SK-N-SH (cell line): ENCODE results near the gene RRP9. TPM values are rescaled to one million over a fixed set of nuclear protein-coding genes. Genes with fewer than 3 reads are reported as not detected.

Experiments used
- CTCF ChIA-PET: fragments of 300-600, 350-600 bp; formaldehyde crosslinking; extraction: SDS; loops from one replicate; lab custom pipeline; 2021; lab: Yijun Ruan, JAX
- POLR2A ChIA-PET: fragments of 350-600 bp; sonication (Branson Sonifier 250); formaldehyde crosslinking; extraction: SDS; loops from one replicate; lab custom pipeline; 2020; ENCODE audit warnings: antibody characterized with exemption, inconsistent platforms; lab: Yijun Ruan, JAX
- DNase-seq: peaks from one replicate; pipeline ENCODE4 v3.0.0; 2012
- H2AFZ ChIP-seq: fragments of 200-600 bp; sonication (generic); 2 replicates; pipeline ENCODE4 v1.8.1; 2016; ENCODE audit warnings: antibody characterized with exemption, mild to moderate bottlenecking, low read depth
- H3F3A ChIP-seq: fragments of 200-600 bp; sonication (generic); replicated peaks from 2 replicates; pipeline ENCODE3; 2016; ENCODE audit warnings: antibody characterized with exemption, mild to moderate bottlenecking; ENCODE audit not compliant: insufficient read depth
- H3K27ac ChIP-seq, 2 experiments: fragments of 200-500 bp in 1 of 2; fragments of 200-600 bp in 1 of 2; sonication (Bioruptor generic) in 1 of 2; sonication (generic), shearing (Covaris generic) in 1 of 2; 2 replicates each; pipeline versions ENCODE4 v1.5.1 to v1.6.1; 2014 to 2016; ENCODE audit warnings: low read depth in 2 of 2, inconsistent platforms in 1 of 2, low read length in 1 of 2, mild to moderate bottlenecking in 1 of 2, mixed read lengths in 1 of 2
- H3K27me3 ChIP-seq: fragments of 200-600 bp; sonication (generic), shearing (Covaris generic); 2 replicates; pipeline ENCODE4 v1.6.1; 2016; ENCODE audit warnings: mixed run types; ENCODE audit not compliant: insufficient read depth
- H3K36me3 ChIP-seq, 2 experiments: fragments of 200-500 bp in 1 of 2; fragments of 200-600 bp in 1 of 2; sonication (Bioruptor generic) in 1 of 2; sonication (generic) in 1 of 2; replicated peaks in 1 of 2; 2 replicates each; pipeline versions ENCODE3 to v1.5.1; 2014 to 2016; ENCODE audit warnings: low read length in 1 of 2, mild to moderate bottlenecking in 1 of 2; ENCODE audit not compliant: insufficient read depth in 2 of 2, control insufficient read depth in 1 of 2
- H3K4me1 ChIP-seq, 2 experiments: fragments of 200-500 bp in 1 of 2; fragments of 200-600 bp in 1 of 2; sonication (Bioruptor generic) in 1 of 2; sonication (generic), shearing (Covaris generic) in 1 of 2; 2 replicates each; pipeline versions ENCODE4 v1.5.1 to v1.6.1; 2014 to 2016; ENCODE audit warnings: low read depth in 1 of 2, low read length in 1 of 2, mixed run types in 1 of 2; ENCODE audit not compliant: insufficient read depth in 2 of 2, control insufficient read depth in 1 of 2
- H3K4me2 ChIP-seq: fragments of 200-600 bp; sonication (generic), shearing (Covaris generic); 2 replicates; pipeline ENCODE4 v1.6.1; 2017; ENCODE audit warnings: mixed run types
- H3K4me3 ChIP-seq, 2 experiments: fragments of 200-500 bp in 1 of 2; fragments of 200-600 bp in 1 of 2; sonication (Bioruptor generic) in 1 of 2; sonication (generic), shearing (Covaris generic) in 1 of 2; 2 replicates each; pipeline versions ENCODE4 v1.5.1 to v1.8.1; 2014 to 2016; ENCODE audit warnings: low read depth in 2 of 2, inconsistent platforms in 1 of 2, low read length in 1 of 2, mild to moderate bottlenecking in 1 of 2, mixed read lengths in 1 of 2, moderate library complexity in 1 of 2
- H3K79me2 ChIP-seq: fragments of 200-600 bp; sonication (generic); 2 replicates; pipeline ENCODE4 v1.8.1; 2017; ENCODE audit warnings: mild to moderate bottlenecking; ENCODE audit not compliant: insufficient read depth
- H3K9ac ChIP-seq: fragments of 200-600 bp; sonication (generic); 2 replicates; pipeline ENCODE4 v1.6.1; 2017; ENCODE audit warnings: mixed run types
- H3K9me2 ChIP-seq: fragments of 200-600 bp; sonication (generic); 2 replicates; pipeline ENCODE4 v1.6.1; 2017; ENCODE audit warnings: mixed run types
- H3K9me3 ChIP-seq: fragments of 200-600 bp; sonication (generic); 2 replicates; pipeline ENCODE4 v1.6.1; 2017; ENCODE audit warnings: mixed run types, mild to moderate bottlenecking, moderate library complexity
- H4K20me1 ChIP-seq: fragments of 200-600 bp; sonication (generic); 2 replicates; pipeline ENCODE4 v1.6.1; 2017; ENCODE audit warnings: mild to moderate bottlenecking, mixed run types; ENCODE audit not compliant: insufficient read depth
- CHD2 ChIP-seq: fragments of 150-350 bp; IDR thresholded peaks from 2 replicates; pipeline ENCODE4 v1.6.1; 2018; ENCODE audit warnings: low read length; ENCODE audit not compliant: partially characterized antibody
- ELF1 ChIP-seq: IDR thresholded peaks from 2 replicates; pipeline ENCODE4 v1.4.0; 2012
- EZH2phosphoT487 ChIP-seq: fragments of 200-600 bp; sonication (generic); IDR thresholded peaks from 2 replicates; pipeline ENCODE4 v1.6.1; 2017; ENCODE audit warnings: low read depth, mixed run types, mild to moderate bottlenecking, antibody characterized with exemption, moderate library complexity, borderline replicate concordance
- FOXM1 ChIP-seq: IDR thresholded peaks from 2 replicates; pipeline ENCODE4 v1.4.0; 2012; ENCODE audit warnings: low read depth, mild to moderate bottlenecking
- GABPA ChIP-seq: IDR thresholded peaks from 2 replicates; pipeline ENCODE4 v1.4.0; 2012; ENCODE audit warnings: low read depth, mild to moderate bottlenecking
- JUND ChIP-seq: IDR thresholded peaks from 2 replicates; pipeline ENCODE4 v1.4.0; 2012
- MEF2A ChIP-seq: IDR thresholded peaks from 2 replicates; pipeline ENCODE4 v1.4.0; 2012; ENCODE audit warnings: low read depth, borderline replicate concordance
- RFX5 ChIP-seq: IDR thresholded peaks from 2 replicates; pipeline ENCODE4 v1.6.1; 2012; ENCODE audit warnings: mild to moderate bottlenecking, improper control_type of control experiment, low read length
- RXRA ChIP-seq: IDR thresholded peaks from 2 replicates; pipeline ENCODE4 v1.4.0; 2012; ENCODE audit warnings: low read depth, mild to moderate bottlenecking, borderline replicate concordance
- SIN3A ChIP-seq: IDR thresholded peaks from 2 replicates; pipeline ENCODE4 v1.6.1; 2012; ENCODE audit warnings: low read depth, mild to moderate bottlenecking, low read length, moderate library complexity, borderline replicate concordance
- SMC3 ChIP-seq: IDR thresholded peaks from 2 replicates; pipeline ENCODE4 v1.6.1; 2012; ENCODE audit warnings: low read depth, low read length, improper control_type of control experiment
- TAF1 ChIP-seq: IDR thresholded peaks from 2 replicates; pipeline ENCODE4 v1.6.1; 2012; ENCODE audit warnings: low read depth, mild to moderate bottlenecking, low read length, moderate library complexity, borderline replicate concordance
- USF1 ChIP-seq: IDR thresholded peaks from 2 replicates; pipeline ENCODE4 v1.4.0; 2012; ENCODE audit warnings: low read depth, borderline replicate concordance
- YY1 ChIP-seq: IDR thresholded peaks from 2 replicates; pipeline ENCODE4 v1.4.0; 2012; ENCODE audit warnings: low read depth, mild to moderate bottlenecking
- WGBS: methylation state at CpG from one replicate; pipeline ENCODE4 v1.1.6; 2017; ENCODE audit warnings: low lambda C conversion rate; 5-methylcytosine and 5-hydroxymethylcytosine counted together
- polyA plus RNA-seq, 3 experiments: library from polyadenylated mRNA; depleted of rRNA; stranded (reverse); fragments of >200 nt; gene quantifications; 2 replicates each; pipeline ENCODE4 v1.2.3, GENCODE V29; 2012
- TF ChIP-seq, protein P1 (sequence below): fragments of 150-350 bp; IDR thresholded peaks from 2 replicates; pipeline ENCODE4 v1.6.1; 2017; ENCODE audit warnings: antibody characterized with exemption, low read length, low read depth, borderline replicate concordance

RRP9 gene
- polyA plus RNA-seq, 1 of the 3 experiments (the other 2 are of a cell fraction): 49.6 TPM

- no peak overlapping the region for H3K4me3 ChIP-seq
- 54% methylated on average over 5 of the region's 5 CpGs for WGBS
- ChIA-PET POLR2A (no interaction called here), CTCF (interaction anchor here (0.9 kb wide), 1 partner anchor 25 kb away, joined by 4 read pairs; the partner anchor contains the start of gene RRP9)
- no peaks in the 10 kb centered on the region for H3F3A ChIP-seq
- H3K9me2 ChIP-seq: no peaks in the 10 kb centered on the region
- no peaks in the 10 kb centered on the region for H3K79me2 ChIP-seq
- no peaks in the 10 kb centered on the region for H3K4me1 ChIP-seq
- H3K4me2 ChIP-seq: no peak overlapping the region
- no peaks in the 10 kb centered on the region for H4K20me1 ChIP-seq
- peaks cover 5% of the 10 kb centered on the region; the same call in 1 of the 2 replicates for H3K27me3 ChIP-seq
- H2AFZ ChIP-seq: no peak overlapping the region
- H3K9me3 ChIP-seq: no peaks in the 10 kb centered on the region
- no peaks in the 10 kb centered on the region for H3K36me3 ChIP-seq
- H3K9ac ChIP-seq: no peak overlapping the region
- no peak for DNase-seq
- no peak overlapping the region for H3K27ac ChIP-seq
- TF ChIP-seq RXRA (no peak), ELF1 (no peak), YY1 (no peak), TAF1 (no peak), CHD2 (no peak), GABPA (no peak), JUND (no peak), MEF2A (no peak), EZH2phosphoT487 (no peak)
- TF ChIP-seq, protein P1, sequence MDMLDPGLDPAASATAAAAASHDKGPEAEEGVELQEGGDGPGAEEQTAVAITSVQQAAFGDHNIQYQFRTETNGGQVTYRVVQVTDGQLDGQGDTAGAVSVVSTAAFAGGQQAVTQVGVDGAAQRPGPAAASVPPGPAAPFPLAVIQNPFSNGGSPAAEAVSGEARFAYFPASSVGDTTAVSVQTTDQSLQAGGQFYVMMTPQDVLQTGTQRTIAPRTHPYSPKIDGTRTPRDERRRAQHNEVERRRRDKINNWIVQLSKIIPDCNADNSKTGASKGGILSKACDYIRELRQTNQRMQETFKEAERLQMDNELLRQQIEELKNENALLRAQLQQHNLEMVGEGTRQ: no peak
- TF ChIP-seq, all 33 proteins: peak for 0
Measured at GRCh38 chr3:51916418-51916817, 25.3 kb downstream of the RRP9 start.

DNA sequence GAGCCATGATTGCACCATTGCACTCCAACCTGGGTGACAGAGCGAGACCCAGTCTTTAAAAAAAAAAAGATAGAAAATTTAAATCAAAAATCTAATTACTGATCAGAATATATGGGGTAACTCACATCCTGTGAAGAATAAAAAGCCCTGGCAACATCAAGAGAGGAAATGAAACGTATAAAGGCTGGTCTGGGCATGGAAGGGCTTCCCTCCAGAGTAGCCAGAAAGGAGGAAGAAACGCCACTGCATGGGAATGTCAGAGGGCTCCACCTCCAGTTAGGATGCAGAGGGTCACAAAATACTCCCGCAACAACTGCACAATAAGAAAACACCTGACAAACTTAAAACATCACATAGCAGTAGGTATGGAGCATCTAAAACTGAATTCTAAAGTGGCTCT lies 33.7 kb downstream of the RRP9 start:
- Histone ChIP-seq H3K27ac (no peak overlapping the region), H3K79me2 (no peaks in the 10 kb centered on the region), H3F3A (no peaks in the 10 kb centered on the region), H3K36me3 (no peaks in the 10 kb centered on the region), H3K9me2 (no peaks in the 10 kb centered on the region), H3K9ac (no peak overlapping the region), H3K4me3 (no peak overlapping the region), H4K20me1 (no peaks in the 10 kb centered on the region), H3K4me2 (no peak overlapping the region), H2AFZ (no peak overlapping the region), H3K9me3 (no peaks in the 10 kb centered on the region), H3K27me3 (no peaks in the 10 kb centered on the region), H3K4me1 (no peaks in the 10 kb centered on the region)
- TF ChIP-seq JUND (no peak), SMC3 (no peak), RFX5 (no peak), SIN3A (no peak), MEF2A (no peak), USF1 (no peak), FOXM1 (no peak)
- TF ChIP-seq, protein P1: no peak
- WGBS: 25% methylated on average over 4 of the region's 4 CpGs
- CTCF ChIA-PET: no interaction called here
- POLR2A ChIA-PET: no interaction called here
- no peak for DNase-seq
